GM13976 (cell line): Measurements from ENCODE around the gene RBM47.
"Not testable (repeated sequence)": the region's sequence is repeated elsewhere in the genome, so short reads cannot be mapped to it uniquely, and the experiment has no call there.

Source experiments
- DNase-seq: peaks from one replicate; pipeline ENCODE4 v3.0.0; 2012; ENCODE audit warnings: low spot score
- CTCF ChIP-seq: IDR thresholded peaks from 2 replicates; pipeline ENCODE4 v1.5.1; 2012; ENCODE audit warnings: borderline replicate concordance, mild to moderate bottlenecking; ENCODE audit not compliant: insufficient read depth; ENCODE audit errors: extremely low read depth, missing control alignments, control extremely low read depth
- in situ Hi-C: fragments of 300-500 bp; cut with MboI; formaldehyde crosslinking; loops from one replicate; pipeline ENCODE4 v1.12.0; 2022; ENCODE audit warnings: low sequenced_read_pairs, mixed read lengths, inconsistent platforms; ENCODE audit not compliant: unreplicated experiment

RBM47 gene

GRCh38 chr4:40559585-40560465 lies 69.8 kb downstream of the RBM47 start:
- DNase-seq, result no peak
- TF ChIP-seq CTCF, result no peak
- in situ Hi-C loops, result no loop called here

- in situ Hi-C loops, result no loop called here
- DNase-seq, result no peak
- TF ChIP-seq CTCF, result no peak
These were observed 71.9 kb downstream of the RBM47 start for GRCh38 chr4:40557736-40558135.

- DNase-seq, result no peak
- TF ChIP-seq CTCF, result no peak
- in situ Hi-C loops, result no loop called here
These were observed 74.3 kb downstream of the RBM47 start for GRCh38 chr4:40555176-40555900.

GRCh38 chr4:40554641-40555040 lies 75.0 kb downstream of the RBM47 start:
- in situ Hi-C loops, DNase-seq: not testable (repeated sequence)

- in situ Hi-C loops, result no loop called here
- no peak for DNase-seq
- no peak for TF ChIP-seq CTCF
These were observed 75.7 kb downstream of the RBM47 start for GRCh38 chr4:40553995-40554394.

GRCh38 chr4:40552536-40552935 lies 77.1 kb downstream of the RBM47 start:
- no peak for TF ChIP-seq CTCF
- no peak for DNase-seq
- in situ Hi-C loops, result no loop called here

- DNase-seq, in situ Hi-C loops: not testable (repeated sequence)
These were observed 78.0 kb downstream of the RBM47 start for GRCh38 chr4:40551568-40552136.
